ENCODE measurements around the gene DHRS13.

Gene DHRS13

GRCh38 chr17:28901866-28902818 is 737 bp downstream of the DHRS13 start:
- H4K20me1 ChIP-seq (ENCODE audit: insufficient read depth, low read length), result no peaks in the 10 kb centered on the region
- no peak for TF ChIP-seq CTCF (IDR thresholded peaks at IDR 0.05; ENCODE audit: low read length)
- TF ChIP-seq EZH2 (IDR thresholded peaks at IDR 0.05; ENCODE audit: borderline replicate concordance, low read length), result no peak
- H3K4me1 ChIP-seq (ENCODE audit: insufficient read depth, low read length, severe bottlenecking), result peaks cover 31% of the 10 kb centered on the region
- H3K4me3 ChIP-seq (ENCODE audit: low read depth, low read length, poor library complexity, severe bottlenecking), result peak overlapping the region; percentile 73
- peak overlapping the region; percentile 89 for H3K4me2 ChIP-seq (ENCODE audit: low read length)
- no peaks in the 10 kb centered on the region for H3K27me3 ChIP-seq (ENCODE audit: insufficient read depth, low read length)
- peak overlapping the region; percentile 67 for H3K27ac ChIP-seq (ENCODE audit: low read depth, low read length, poor library complexity, severe bottlenecking)
- H3K9me2 ChIP-seq (ENCODE audit: low read depth, low read length), result no peaks in the 10 kb centered on the region
- no peak overlapping the region for H2AFZ ChIP-seq (ENCODE audit: low read length)
- peaks cover 10% of the 10 kb centered on the region; the same call in 1 of the 2 replicates for H3K79me2 ChIP-seq (ENCODE audit: insufficient read depth, low read length)
- H3K9ac ChIP-seq (ENCODE audit: low read length), result peak overlapping the region; percentile 89
- H3F3A ChIP-seq (ENCODE audit: insufficient read depth, low read length), result peaks cover 5% of the 10 kb centered on the region; the same call in 1 of the 2 replicates
- no peaks in the 10 kb centered on the region for H3K9me3 ChIP-seq (ENCODE audit: low read length)
- peaks cover 22% of the 10 kb centered on the region for H3K36me3 ChIP-seq (ENCODE audit: insufficient read depth, low read length)

GRCh38 chr17:28900986-28901726 is 1.7 kb downstream of the DHRS13 start:
- Histone ChIP-seq H3K27me3 (ENCODE audit: insufficient read depth, low read length) (no peaks in the 10 kb centered on the region), H3K27ac (ENCODE audit: low read depth, low read length, poor library complexity, severe bottlenecking) (peak overlapping the region; percentile 67), H3K9me3 (ENCODE audit: low read length) (no peaks in the 10 kb centered on the region), H3K4me2 (ENCODE audit: low read length) (peak overlapping the region; percentile 89), H3K79me2 (ENCODE audit: insufficient read depth, low read length) (peaks cover 19% of the 10 kb centered on the region), H2AFZ (ENCODE audit: low read length) (no peak overlapping the region), H3K4me3 (ENCODE audit: low read depth, low read length, poor library complexity, severe bottlenecking) (peak overlapping the region; percentile 73), H3K9me2 (ENCODE audit: low read depth, low read length) (no peaks in the 10 kb centered on the region), H4K20me1 (ENCODE audit: insufficient read depth, low read length) (no peaks in the 10 kb centered on the region), H3K9ac (ENCODE audit: low read length) (peak overlapping the region; percentile 89), H3K36me3 (ENCODE audit: insufficient read depth, low read length) (peaks cover 12% of the 10 kb centered on the region), H3K4me1 (ENCODE audit: insufficient read depth, low read length, severe bottlenecking) (peaks cover 38% of the 10 kb centered on the region), H3F3A (ENCODE audit: insufficient read depth, low read length) (peaks cover 5% of the 10 kb centered on the region; the same call in 1 of the 2 replicates)
- TF ChIP-seq EZH2 (IDR thresholded peaks at IDR 0.05; ENCODE audit: borderline replicate concordance, low read length) (no peak), CTCF (IDR thresholded peaks at IDR 0.05; ENCODE audit: low read length) (no peak)

- Histone ChIP-seq H3K9me2 (ENCODE audit: low read depth, low read length) (no peaks in the 10 kb centered on the region), H3K27ac (ENCODE audit: low read depth, low read length, poor library complexity, severe bottlenecking) (no peak overlapping the region), H2AFZ (ENCODE audit: low read length) (no peak overlapping the region), H3F3A (ENCODE audit: insufficient read depth, low read length) (no peaks in the 10 kb centered on the region), H3K4me2 (ENCODE audit: low read length) (no peak overlapping the region), H3K27me3 (ENCODE audit: insufficient read depth, low read length) (no peaks in the 10 kb centered on the region), H3K4me1 (ENCODE audit: insufficient read depth, low read length, severe bottlenecking) (peaks cover 50% of the 10 kb centered on the region), H3K9me3 (ENCODE audit: low read length) (no peaks in the 10 kb centered on the region), H4K20me1 (ENCODE audit: insufficient read depth, low read length) (no peaks in the 10 kb centered on the region), H3K36me3 (ENCODE audit: insufficient read depth, low read length) (peaks cover 8% of the 10 kb centered on the region), H3K4me3 (ENCODE audit: low read depth, low read length, poor library complexity, severe bottlenecking) (no peak overlapping the region), H3K79me2 (ENCODE audit: insufficient read depth, low read length) (peaks cover 21% of the 10 kb centered on the region), H3K9ac (ENCODE audit: low read length) (no peak overlapping the region)
- TF ChIP-seq EZH2 (IDR thresholded peaks at IDR 0.05; ENCODE audit: borderline replicate concordance, low read length), result no peak
- no peak for TF ChIP-seq CTCF (IDR thresholded peaks at IDR 0.05; ENCODE audit: low read length)
Measured at GRCh38 chr17:28899212-28899815, 3.6 kb downstream of the DHRS13 start.
